GM21526 (cell line): ENCODE data around the gene LPAR3.

Experiments
- ATAC-seq: cut with Tn5 transposase; IDR thresholded peaks from one replicate; pipeline ENCODE4 v1.9.1; 2021; ENCODE audit warnings: moderate library complexity; ENCODE audit not compliant: unreplicated experiment, low FRiP score

The LPAR3 gene

GRCh38 chr1:84833194-84833593 is 59.8 kb downstream of the LPAR3 start:
- no peak for ATAC-seq

DNA sequence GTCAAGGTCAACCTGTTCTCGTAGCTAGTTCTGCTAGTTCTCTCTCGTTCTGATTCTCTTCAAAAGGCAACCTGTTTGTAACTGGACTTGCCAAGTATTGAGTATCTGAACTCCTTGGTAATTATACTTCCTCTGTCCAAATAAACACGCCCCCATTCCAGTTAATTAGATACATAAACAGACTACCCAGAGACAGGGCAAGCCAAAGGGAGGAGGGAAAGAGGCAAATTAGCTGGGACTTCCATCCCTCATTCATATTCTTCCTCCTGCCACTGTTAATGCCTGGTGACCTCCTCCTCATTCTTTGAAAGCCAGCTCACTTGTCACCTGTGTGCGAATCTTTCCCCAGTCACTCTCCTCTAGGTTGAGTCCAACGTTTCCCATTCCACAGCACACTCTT is 62.9 kb downstream of the LPAR3 start:
- no peak for ATAC-seq

DNA sequence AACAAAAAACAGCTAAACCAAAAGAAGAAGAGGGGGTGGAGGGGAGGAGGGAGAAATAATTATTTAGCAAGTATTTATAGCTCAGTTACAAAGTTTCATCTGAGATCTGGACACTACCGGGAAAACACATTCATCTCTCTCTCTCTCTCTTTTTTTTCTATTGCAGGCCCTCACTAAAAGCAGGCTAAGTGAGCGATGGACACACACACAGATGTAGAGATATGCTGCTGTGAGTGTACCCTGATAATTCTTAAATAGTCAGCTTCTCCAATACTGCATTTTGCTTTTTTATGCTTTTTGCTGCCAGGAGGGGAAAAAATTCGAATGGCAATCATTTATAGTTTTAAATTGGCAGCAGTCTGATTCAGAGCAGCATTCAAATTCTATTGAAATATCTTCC is 65.0 kb downstream of the LPAR3 start:
- no peak for ATAC-seq

DNA sequence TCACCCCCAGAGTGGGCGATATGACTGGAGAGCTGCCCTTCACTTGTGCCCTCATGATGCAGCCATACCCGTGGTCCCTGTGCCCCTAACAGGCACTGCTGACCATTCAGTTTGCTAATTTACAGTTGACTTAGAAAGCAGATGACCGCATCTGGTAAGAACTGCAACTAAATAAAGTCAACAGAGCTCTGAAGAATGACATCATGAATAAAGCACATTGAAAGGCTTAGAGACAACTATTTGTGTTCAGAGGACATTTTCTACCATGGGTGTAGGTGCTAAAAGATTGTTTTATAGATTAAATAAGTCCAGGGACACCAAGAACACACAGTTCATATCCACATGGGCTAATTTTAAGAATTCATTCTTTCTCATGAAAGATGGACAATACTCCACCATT is 65.5 kb downstream of the LPAR3 start:
- ATAC-seq = no peak

GRCh38 chr1:84825161-84825560 is 67.8 kb downstream of the LPAR3 start:
- ATAC-seq = no peak

- ATAC-seq = no peak
These were observed 69.0 kb downstream of the LPAR3 start for GRCh38 chr1:84823991-84824390.

GRCh38 chr1:84823511-84823910 is 69.5 kb downstream of the LPAR3 start:
- ATAC-seq = no peak

DNA sequence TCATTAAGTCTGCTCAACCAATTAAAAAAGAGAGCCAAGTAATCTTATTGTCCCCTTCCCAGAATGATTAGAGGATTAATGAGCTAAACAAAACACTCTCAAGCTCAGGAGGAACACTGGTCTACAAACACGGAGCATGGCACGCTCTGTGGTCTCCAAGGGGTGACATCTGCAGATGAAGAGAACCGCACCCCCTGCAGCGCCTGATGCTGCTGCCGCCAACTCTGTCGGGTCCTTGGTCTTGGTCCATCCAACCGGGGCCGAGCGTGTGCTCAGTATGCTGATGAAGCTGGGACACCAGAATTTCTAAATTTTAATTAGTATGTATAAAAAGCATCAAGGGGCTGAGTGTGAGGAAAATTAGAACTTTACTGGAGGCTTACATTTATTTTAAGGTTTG is 82.7 kb downstream of the LPAR3 start:
- no peak for ATAC-seq

DNA sequence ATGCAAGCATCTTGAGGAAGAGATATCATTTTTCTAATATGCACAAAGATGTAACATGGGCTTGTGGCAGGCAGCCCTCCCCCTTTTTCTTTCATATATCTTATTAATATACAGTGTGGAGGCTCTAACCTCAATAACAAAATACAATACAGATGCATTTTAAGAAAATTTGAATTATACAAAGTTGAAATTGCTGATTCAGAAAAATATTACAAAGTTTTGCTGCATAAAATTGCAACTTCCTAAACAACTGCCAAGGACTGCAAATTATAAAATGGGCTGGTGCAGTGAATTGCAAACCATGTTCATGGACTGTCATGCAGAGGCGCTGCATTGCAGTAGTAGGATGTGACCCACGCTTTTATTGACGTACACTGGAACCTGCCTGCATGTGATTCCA is 84.0 kb downstream of the LPAR3 start:
- no peak for ATAC-seq

- no peak for ATAC-seq
These were observed 89.4 kb downstream of the LPAR3 start for GRCh38 chr1:84803604-84804003.

DNA sequence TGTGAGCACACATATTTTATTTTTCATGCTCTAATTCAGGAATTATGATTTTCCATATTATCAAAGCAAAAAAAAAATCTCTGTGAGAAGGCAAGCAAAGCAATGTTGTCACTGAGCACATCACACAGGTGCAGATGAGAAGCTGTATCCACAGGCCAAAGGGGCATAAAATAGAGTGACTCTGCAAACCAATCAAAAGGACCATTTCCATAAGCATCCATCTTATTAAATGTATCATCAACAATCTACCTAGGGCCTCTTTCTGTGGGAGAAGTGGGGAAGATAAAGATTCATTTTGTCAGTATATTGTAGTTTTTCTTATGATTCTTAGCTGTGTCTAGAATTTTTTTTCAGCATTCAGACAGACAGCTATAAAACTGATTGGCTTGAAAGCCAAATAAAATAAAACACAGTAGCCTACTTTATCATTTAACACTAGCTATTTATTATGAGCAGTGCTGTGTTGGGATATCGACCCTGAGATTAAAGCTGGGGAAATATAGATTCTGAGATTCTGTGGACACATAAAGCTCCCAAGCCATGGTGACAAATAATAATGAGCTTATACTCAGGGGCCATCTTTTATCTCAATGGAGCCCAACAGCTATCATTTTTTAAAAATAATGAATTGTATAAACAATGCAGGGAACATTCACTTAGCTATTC is 90.3 kb downstream of the LPAR3 start:
- ATAC-seq = no peak

DNA sequence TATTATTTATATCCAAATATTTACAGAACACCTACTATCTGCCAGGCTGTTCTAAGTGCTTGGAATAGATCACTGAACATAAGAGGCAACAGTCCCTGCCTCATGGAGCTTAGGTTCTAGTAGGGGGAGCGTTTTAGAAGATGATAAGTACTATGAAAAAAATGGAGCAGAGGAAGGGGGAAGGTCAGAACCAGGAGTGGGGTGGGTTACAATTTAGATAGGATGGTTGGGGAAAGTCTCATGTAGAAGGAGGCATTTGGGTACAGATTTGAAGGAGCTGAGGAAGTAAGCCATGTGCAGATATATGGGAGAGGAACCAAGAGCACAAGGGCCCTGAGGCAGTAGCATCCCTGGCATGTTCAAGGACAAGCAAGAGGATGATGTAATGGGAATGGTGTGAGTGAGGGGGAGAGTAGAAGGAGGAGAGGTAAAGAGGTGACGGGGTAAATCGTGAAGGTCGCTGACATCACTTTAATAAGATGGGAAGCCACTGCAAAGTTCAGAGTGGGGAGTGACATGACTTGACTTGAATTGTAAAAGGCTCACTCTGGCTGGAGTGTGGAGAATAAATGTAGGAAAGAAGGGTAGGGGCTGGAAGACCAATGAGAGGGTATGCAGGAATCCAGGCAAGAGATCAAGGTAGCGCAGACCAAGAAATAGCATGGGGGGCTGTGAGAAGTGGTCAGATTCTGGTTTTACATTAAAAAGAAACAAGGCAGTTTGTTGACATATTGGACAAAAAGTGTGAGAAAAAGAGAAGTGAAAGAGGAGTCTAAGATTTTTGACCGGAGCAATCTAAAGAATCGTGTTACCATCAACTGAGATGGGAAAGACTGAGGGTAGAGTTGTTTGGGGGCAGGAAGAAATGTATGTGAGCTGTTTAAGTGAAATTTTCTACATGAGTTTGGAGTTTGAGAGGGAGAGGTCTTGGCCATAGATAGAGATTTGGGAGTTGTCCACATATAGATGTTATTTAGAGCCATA is 92.6 kb downstream of the LPAR3 start:
- ATAC-seq = no peak

GRCh38 chr1:84797603-84798002 is 95.4 kb downstream of the LPAR3 start:
- ATAC-seq = no peak

- no peak for ATAC-seq
These were observed 96.9 kb downstream of the LPAR3 start for GRCh38 chr1:84795966-84796600.

DNA sequence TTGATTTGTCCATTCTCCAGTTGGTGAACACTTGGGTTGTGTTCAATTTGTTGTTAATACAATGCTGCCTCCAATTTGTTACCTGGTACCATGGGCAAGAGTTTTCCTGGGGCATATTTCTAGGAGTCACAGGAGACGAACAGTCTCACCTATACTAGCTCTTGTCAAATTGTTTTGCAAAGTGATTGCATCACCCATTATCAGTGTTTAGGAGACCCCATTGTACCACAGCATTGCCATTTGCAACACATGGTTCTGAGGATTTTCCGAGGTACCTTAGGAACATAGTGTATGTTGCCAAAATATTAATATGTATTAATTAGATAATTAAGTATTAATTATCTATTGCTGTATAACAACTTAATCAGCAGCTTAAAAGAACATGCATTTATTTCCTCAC is 97.8 kb downstream of the LPAR3 start:
- ATAC-seq = no peak

DNA sequence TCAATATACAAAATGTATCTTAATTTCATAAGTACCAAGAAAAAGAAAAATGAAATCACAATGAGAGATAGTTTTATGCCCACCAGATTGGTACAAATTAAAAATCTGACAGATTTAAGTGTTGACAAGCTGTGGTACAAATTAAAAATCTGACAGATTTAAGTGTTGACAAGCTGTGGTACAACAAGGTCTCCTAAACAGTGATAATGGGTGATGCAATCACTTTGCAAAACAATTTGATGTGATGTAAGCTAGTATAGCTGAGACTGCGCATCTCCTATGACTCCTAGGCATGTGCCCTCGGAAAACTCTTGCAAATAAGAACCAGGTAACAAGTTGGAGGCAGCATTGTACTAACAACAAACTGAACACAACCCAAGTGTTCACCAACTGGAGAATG is 100.6 kb downstream of the LPAR3 start:
- no peak for ATAC-seq

DNA sequence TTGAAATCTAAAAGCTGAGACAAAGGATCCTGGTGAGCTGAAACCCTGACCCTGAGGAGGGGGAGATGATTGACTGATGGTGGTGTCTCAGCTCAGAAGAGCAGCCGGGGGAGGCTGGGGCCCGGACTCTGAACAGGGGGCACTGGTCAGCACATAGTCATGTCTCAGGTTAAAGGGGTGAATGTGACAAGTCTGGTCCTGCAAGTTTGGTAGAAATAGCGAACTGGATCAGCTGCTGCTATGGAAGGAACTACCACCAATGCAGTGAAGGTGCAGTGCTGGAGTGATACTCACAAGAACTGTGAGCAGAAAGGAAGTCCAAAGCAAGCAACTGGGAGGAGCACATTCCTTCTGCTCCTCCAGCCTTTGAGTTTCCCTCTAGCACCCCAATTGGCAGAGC is 104.0 kb downstream of the LPAR3 start:
- ATAC-seq = no peak

DNA sequence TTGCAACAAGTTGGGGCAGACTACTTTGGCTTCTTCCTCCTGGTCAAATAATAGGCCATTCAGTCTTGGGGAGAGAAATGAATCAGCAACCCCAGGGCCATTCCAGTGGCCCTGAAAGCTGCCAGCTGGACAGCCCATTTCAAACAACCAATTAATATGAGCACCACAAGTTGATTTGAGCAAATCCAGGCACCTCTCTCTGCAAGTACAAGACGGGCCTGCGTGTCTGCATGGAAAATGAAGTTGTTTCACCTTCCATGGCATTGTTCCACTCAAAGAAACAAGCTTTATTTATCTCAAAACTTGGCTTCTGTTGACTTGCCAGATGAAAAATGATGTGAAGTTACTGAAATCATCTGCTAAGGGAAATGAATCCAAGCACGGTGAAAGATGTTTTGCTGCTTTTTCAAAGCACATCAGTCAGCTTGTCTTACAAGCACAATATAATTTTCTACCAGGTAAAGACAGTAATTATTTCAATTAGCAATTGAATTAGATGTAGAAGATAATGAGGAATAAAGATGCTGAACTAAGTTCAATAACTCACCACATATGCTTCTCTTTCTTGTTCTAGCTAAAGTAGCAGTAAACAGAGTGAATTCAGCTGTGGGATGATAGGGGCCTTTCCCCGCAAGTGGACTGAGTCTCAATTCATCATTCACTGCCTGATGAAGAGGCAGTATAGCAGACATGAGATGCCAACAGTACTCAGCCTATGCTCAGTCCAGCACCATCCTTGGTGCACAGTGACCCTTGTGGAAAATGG is 107.6 kb downstream of the LPAR3 start:
- no peak for ATAC-seq

- no peak for ATAC-seq
These were observed 110.1 kb downstream of the LPAR3 start for GRCh38 chr1:84782881-84783280.

DNA sequence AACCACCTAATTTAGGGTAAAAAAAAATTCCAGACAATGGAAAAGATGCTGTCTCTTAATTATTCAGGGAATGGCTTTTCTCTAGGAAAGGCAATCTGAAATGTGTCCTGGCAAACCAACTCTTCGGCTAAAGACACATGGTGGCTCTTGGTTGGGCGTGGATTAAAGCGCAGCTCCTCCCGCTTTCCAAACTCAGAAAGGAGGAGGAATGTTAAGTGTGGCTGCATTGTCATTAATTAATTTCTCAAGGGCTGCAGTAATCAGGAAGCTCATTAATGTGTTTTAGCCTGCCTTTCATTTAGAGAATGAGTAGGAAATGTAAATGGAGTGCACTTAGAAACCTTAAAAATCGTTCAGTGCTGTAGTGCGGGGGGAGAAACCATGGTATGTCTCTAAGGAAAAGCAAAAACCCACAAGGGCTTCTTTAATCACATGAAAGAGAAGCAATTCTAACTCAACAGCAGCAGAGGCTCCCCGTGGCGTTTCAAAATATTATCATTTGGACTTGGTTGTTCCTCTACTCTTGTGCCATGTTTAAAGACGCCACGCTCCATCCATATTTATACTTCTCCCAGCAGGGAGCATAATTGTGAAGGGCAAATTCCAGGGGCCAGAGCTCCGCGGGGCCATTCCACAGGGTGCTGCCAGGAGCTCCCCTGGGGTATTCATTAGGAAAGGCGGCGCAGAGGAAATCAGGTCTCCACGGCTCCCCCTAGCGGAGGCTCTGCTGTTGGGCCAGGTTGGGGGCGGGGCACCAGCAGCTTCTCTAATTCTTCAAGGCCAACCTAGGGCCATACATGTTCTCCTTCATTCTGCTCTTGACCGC is 110.8 kb downstream of the LPAR3 start:
- ATAC-seq = no peak
